Measurements from ENCODE around the gene ARSI. TPM values are rescaled to one million over a fixed set of nuclear protein-coding genes. Genes with fewer than 3 reads are reported as not detected.

The ARSI gene
- total RNA-seq, 2 donors from 2014 or later: 0.30 to 0.83 TPM

DNA sequence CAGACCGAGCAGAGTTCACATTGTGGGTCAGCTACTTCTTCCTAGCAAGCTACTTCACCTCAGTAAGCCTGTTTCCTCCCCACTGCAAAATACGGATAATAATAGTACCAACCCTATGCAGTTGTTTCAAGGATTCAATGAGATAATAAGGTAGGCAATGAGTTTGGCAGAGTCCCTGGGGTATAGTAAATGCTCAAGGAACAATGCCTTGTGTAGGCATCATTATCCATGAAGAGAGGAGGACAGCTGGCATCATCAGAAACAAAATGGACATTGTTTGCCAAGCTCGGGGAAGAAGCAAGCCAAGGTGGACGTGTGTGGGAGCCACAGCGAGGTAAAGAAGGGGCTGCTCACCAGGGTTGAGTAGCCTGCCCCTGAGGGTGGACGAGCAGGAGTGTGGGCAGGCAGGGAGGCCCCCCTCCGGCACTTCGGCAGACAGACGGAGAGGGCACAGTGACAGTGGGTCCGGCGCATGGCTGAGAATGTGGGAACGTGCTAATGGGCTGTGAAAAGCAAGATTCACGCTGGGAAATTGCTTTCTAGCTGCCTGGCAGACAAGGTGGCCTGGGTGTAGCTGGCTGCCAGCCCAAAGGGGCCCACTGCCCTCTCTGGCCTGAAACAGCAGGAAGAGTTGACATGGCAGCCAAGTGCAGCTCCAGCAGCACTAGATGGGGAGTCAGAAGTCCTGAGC lies 23.2 kb downstream of the ARSI start:
- no peak overlapping the region for H3K27ac ChIP-seq
- no peaks in the 10 kb centered on the region for H3K4me1 ChIP-seq
- DNase-seq (ENCODE audit: low spot score): no peak

GRCh38 chr5:150278916-150279315 lies 23.8 kb downstream of the ARSI start:
- Histone ChIP-seq H3K9me3 (no peaks in the 10 kb centered on the region), H3K4me3 (no peak overlapping the region), H3K36me3 (no peaks in the 10 kb centered on the region), H3K27me3 (no peaks in the 10 kb centered on the region), H3K27ac (no peak overlapping the region), H3K4me1 (no peaks in the 10 kb centered on the region)
- TF ChIP-seq, protein P1, sequence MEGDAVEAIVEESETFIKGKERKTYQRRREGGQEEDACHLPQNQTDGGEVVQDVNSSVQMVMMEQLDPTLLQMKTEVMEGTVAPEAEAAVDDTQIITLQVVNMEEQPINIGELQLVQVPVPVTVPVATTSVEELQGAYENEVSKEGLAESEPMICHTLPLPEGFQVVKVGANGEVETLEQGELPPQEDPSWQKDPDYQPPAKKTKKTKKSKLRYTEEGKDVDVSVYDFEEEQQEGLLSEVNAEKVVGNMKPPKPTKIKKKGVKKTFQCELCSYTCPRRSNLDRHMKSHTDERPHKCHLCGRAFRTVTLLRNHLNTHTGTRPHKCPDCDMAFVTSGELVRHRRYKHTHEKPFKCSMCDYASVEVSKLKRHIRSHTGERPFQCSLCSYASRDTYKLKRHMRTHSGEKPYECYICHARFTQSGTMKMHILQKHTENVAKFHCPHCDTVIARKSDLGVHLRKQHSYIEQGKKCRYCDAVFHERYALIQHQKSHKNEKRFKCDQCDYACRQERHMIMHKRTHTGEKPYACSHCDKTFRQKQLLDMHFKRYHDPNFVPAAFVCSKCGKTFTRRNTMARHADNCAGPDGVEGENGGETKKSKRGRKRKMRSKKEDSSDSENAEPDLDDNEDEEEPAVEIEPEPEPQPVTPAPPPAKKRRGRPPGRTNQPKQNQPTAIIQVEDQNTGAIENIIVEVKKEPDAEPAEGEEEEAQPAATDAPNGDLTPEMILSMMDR (IDR thresholded peaks at IDR 0.05): no peak
- no peak for DNase-seq (ENCODE audit: low spot score)

More for the DNA sequence above, 23.2 kb downstream of the ARSI start:
- H3K36me3 ChIP-seq: no peaks in the 10 kb centered on the region
- H3K4me3 ChIP-seq: no peak overlapping the region
- no peaks in the 10 kb centered on the region for H3K9me3 ChIP-seq
- H3K27me3 ChIP-seq: no peaks in the 10 kb centered on the region
- TF ChIP-seq, protein P1 (IDR thresholded peaks at IDR 0.05): no peak

- Histone ChIP-seq H3K9me3 (no peaks in the 10 kb centered on the region), H3K4me1 (no peaks in the 10 kb centered on the region), H3K36me3 (no peaks in the 10 kb centered on the region), H3K27me3 (no peaks in the 10 kb centered on the region), H3K27ac (no peak overlapping the region), H3K4me3 (no peak overlapping the region)
- TF ChIP-seq, protein P1 (IDR thresholded peaks at IDR 0.05): no peak
- DNase-seq (ENCODE audit: low spot score): no peak
These were observed 24.5 kb downstream of the ARSI start for GRCh38 chr5:150278046-150278730.

GRCh38 chr5:150277043-150277442 lies 25.7 kb downstream of the ARSI start:
- Histone ChIP-seq H3K27ac (no peak overlapping the region), H3K36me3 (no peaks in the 10 kb centered on the region), H3K9me3 (no peaks in the 10 kb centered on the region), H3K27me3 (no peaks in the 10 kb centered on the region), H3K4me1 (no peaks in the 10 kb centered on the region), H3K4me3 (no peak overlapping the region)
- TF ChIP-seq, protein P1 (IDR thresholded peaks at IDR 0.05): no peak
- no peak for DNase-seq (ENCODE audit: low spot score)

- H3K9me3 ChIP-seq: no peaks in the 10 kb centered on the region
- H3K4me1 ChIP-seq: no peaks in the 10 kb centered on the region
- TF ChIP-seq, protein P1 (IDR thresholded peaks at IDR 0.05): no peak
- no peak for DNase-seq (ENCODE audit: low spot score)
- no peak overlapping the region for H3K27ac ChIP-seq
- no peaks in the 10 kb centered on the region for H3K36me3 ChIP-seq
- no peaks in the 10 kb centered on the region for H3K27me3 ChIP-seq
- no peak overlapping the region for H3K4me3 ChIP-seq
These were observed 27.9 kb downstream of the ARSI start for GRCh38 chr5:150274811-150275210.

Data from right atrium auricular region (tissue), 2 donors.